Small intestine (tissue), 7 donors: Measurements from ENCODE around the gene CMTR2. TPM values are rescaled to one million over a fixed set of nuclear protein-coding genes. Genes with fewer than 3 reads are reported as not detected.

ENCODE experiments used
- DNase-seq, 2 donors: peaks; one replicate each; pipeline versions ENCODE4 v3.0.0 to v3.0.0-alpha.2; 2013
- FAIRE-seq: peaks from 2 replicates; lab custom pipeline; 2012; peaks lifted over from hg19 to GRCh38; lab: Jason Lieb, UNC
- H3K27ac ChIP-seq, 3 donors: one replicate each; pipeline ENCODE4 v1.5.1; 2013; ENCODE audit warnings: low read length in 2 of 3, mild to moderate bottlenecking in 2 of 3, control low read depth in 1 of 3, inconsistent platforms in 1 of 3, low read depth in 1 of 3, moderate library complexity in 1 of 3
- H3K27me3 ChIP-seq, 3 donors: one replicate each; pipeline ENCODE4 v1.6.1; 2013; ENCODE audit warnings: low read length in 3 of 3, inconsistent platforms in 1 of 3; ENCODE audit not compliant: control insufficient read depth in 3 of 3, insufficient read depth in 3 of 3
- H3K36me3 ChIP-seq, 3 donors: one replicate each; pipeline ENCODE4 v1.6.1; 2013; ENCODE audit warnings: low read length in 3 of 3, inconsistent platforms in 1 of 3, low read depth in 1 of 3, mild to moderate bottlenecking in 1 of 3, moderate library complexity in 1 of 3; ENCODE audit not compliant: control insufficient read depth in 3 of 3, insufficient read depth in 2 of 3
- H3K4me1 ChIP-seq, 3 donors: one replicate each; pipeline ENCODE4 v1.6.1; 2013; ENCODE audit warnings: low read length in 2 of 3, inconsistent platforms in 1 of 3, low read depth in 1 of 3, mild to moderate bottlenecking in 1 of 3, moderate library complexity in 1 of 3; ENCODE audit not compliant: control insufficient read depth in 3 of 3, insufficient read depth in 2 of 3
- H3K4me3 ChIP-seq, 3 donors: one replicate each; pipeline ENCODE4 v1.5.1; 2013; ENCODE audit warnings: low read length in 3 of 3, control low read depth in 1 of 3, inconsistent platforms in 1 of 3, low read depth in 1 of 3, mild to moderate bottlenecking in 1 of 3, moderate library complexity in 1 of 3
- H3K9me3 ChIP-seq, 2 donors: one replicate each; pipeline ENCODE4 v1.6.1; 2013; ENCODE audit warnings: low read depth in 1 of 2, low read length in 1 of 2; ENCODE audit not compliant: control insufficient read depth in 2 of 2, insufficient read depth in 1 of 2
- WGBS, 3 donors: extraction: QIAGEN DNeasy Blood & Tissue Kit; methylation state at CpG; one replicate each; pipeline ENCODE4 v1.1.7; 2013; 5-methylcytosine and 5-hydroxymethylcytosine counted together
- polyA plus RNA-seq, 4 donors: library from polyadenylated mRNA; stranded (reverse) in 3 of 4; unstranded in 1 of 4; fragments of 200-250 nt in 3 of 4; fragments of 120-200 nt in 1 of 4; gene quantifications; one replicate each; pipeline versions ENCODE4 v1.2.1 to v1.2.3, GENCODE V29; 2013
- donor health status: healthy with polysubstance abuse.
- donor health status: control.
- donor health status: control.
- donor health status: Bipolar disorder and iron deficiency.
- donor health status: healthy.

The CMTR2 gene
- polyA plus RNA-seq, 4 donors, result 8.7 to 36.3 (median 12.6) TPM

- Histone ChIP-seq H3K4me3 (no peak overlapping the region), H3K36me3 (no peaks in the 10 kb centered on the region), H3K4me1 (no peaks in the 10 kb centered on the region), H3K27ac (no peak overlapping the region), H3K9me3 (peaks cover 0 to 2% of the 10 kb centered on the region in 2 donors), H3K27me3 (no peaks in the 10 kb centered on the region)
- FAIRE-seq, result no peak
- no peak for DNase-seq
- WGBS, 3 donors, result 70 to 78% (median 75%) methylated on average over 4 of the region's 4 CpGs
Measured at GRCh38 chr16:71254832-71255525, 34.2 kb downstream of the CMTR2 start.

GRCh38 chr16:71250461-71251235 lies 38.6 kb downstream of the CMTR2 start:
- no peaks in the 10 kb centered on the region for H3K36me3 ChIP-seq
- H3K9me3 ChIP-seq, result peaks cover 0 to 2% of the 10 kb centered on the region in 2 donors
- 75 to 88% (median 83%) methylated on average over 5 of the region's 5 CpGs for WGBS, 3 donors
- H3K27ac ChIP-seq, result no peak overlapping the region
- FAIRE-seq (no peak), DNase-seq (no peak)
- H3K27me3 ChIP-seq, result no peaks in the 10 kb centered on the region
- H3K4me3 ChIP-seq, result no peak overlapping the region
- H3K4me1 ChIP-seq, result no peaks in the 10 kb centered on the region

GRCh38 chr16:71249399-71249798 lies 39.8 kb downstream of the CMTR2 start:
- Histone ChIP-seq H3K27ac (no peak overlapping the region), H3K4me1 (no peaks in the 10 kb centered on the region), H3K27me3 (no peaks in the 10 kb centered on the region), H3K36me3 (no peaks in the 10 kb centered on the region), H3K9me3 (peaks cover 0 to 2% of the 10 kb centered on the region in 2 donors), H3K4me3 (no peak overlapping the region)
- FAIRE-seq, result no peak
- no peak for DNase-seq
- 19 to 50% (median 32%) methylated on average over 1 of the region's 1 CpG for WGBS, 3 donors

- Histone ChIP-seq H3K27me3 (no peaks in the 10 kb centered on the region), H3K4me1 (peaks cover 0 to 12% (median 0%) of the 10 kb centered on the region in 3 donors), H3K4me3 (no peak overlapping the region), H3K27ac (no peak overlapping the region), H3K36me3 (no peaks in the 10 kb centered on the region), H3K9me3 (no peaks in the 10 kb centered on the region)
- DNase-seq (no peak), FAIRE-seq (no peak)
- WGBS, 3 donors, result 85 to 88% (median 87%) methylated on average over 7 of the region's 7 CpGs
Measured at GRCh38 chr16:71247478-71247877, 41.7 kb downstream of the CMTR2 start.

GRCh38 chr16:71246309-71246708 lies 42.9 kb downstream of the CMTR2 start:
- no peaks in the 10 kb centered on the region for H3K27me3 ChIP-seq
- no peak for FAIRE-seq
- no peaks in the 10 kb centered on the region for H3K36me3 ChIP-seq
- H3K9me3 ChIP-seq, result no peaks in the 10 kb centered on the region
- H3K4me3 ChIP-seq, result no peak overlapping the region
- H3K4me1 ChIP-seq, result peaks cover 0 to 17% (median 2%) of the 10 kb centered on the region in 3 donors
- DNase-seq, result no peak
- no peak overlapping the region for H3K27ac ChIP-seq

GRCh38 chr16:71244521-71244920 lies 44.7 kb downstream of the CMTR2 start:
- no peak for DNase-seq
- Histone ChIP-seq H3K27me3 (no peaks in the 10 kb centered on the region), H3K27ac (no peak overlapping the region), H3K4me3 (no peak overlapping the region), H3K9me3 (no peaks in the 10 kb centered on the region), H3K4me1 (peaks cover 0 to 17% (median 2%) of the 10 kb centered on the region in 3 donors), H3K36me3 (no peaks in the 10 kb centered on the region)
- no peak for FAIRE-seq
- 90 to 95% (median 92%) methylated on average over 1 of the region's 1 CpG for WGBS, 3 donors

GRCh38 chr16:71242601-71243000 lies 46.6 kb downstream of the CMTR2 start:
- Histone ChIP-seq H3K4me3 (no peak overlapping the region), H3K27me3 (no peaks in the 10 kb centered on the region), H3K36me3 (no peaks in the 10 kb centered on the region), H3K9me3 (no peaks in the 10 kb centered on the region), H3K4me1 (peaks cover 0 to 17% (median 2%) of the 10 kb centered on the region in 3 donors), H3K27ac (peak overlapping the region in 1 of 3 donors; percentile 30)
- no peak for FAIRE-seq
- DNase-seq, result peak; percentile 76 to 78
- WGBS, 3 donors, result 12 to 46% (median 17%) methylated on average over 3 of the region's 3 CpGs

- DNase-seq, result no peak
- no peak overlapping the region for H3K27ac ChIP-seq
- peaks cover 0 to 17% (median 2%) of the 10 kb centered on the region in 3 donors for H3K4me1 ChIP-seq
- H3K9me3 ChIP-seq, result no peaks in the 10 kb centered on the region
- WGBS, 3 donors, result 64 to 79% (median 78%) methylated on average over 4 of the region's 4 CpGs
- no peak for FAIRE-seq
- H3K36me3 ChIP-seq, result no peaks in the 10 kb centered on the region
- peaks cover 0 to 2% (median 0%) of the 10 kb centered on the region in 3 donors for H3K27me3 ChIP-seq
- H3K4me3 ChIP-seq, result no peak overlapping the region
Measured at GRCh38 chr16:71242036-71242435, 47.2 kb downstream of the CMTR2 start.
